ENCODE data around the gene PDZRN3. TPM values are rescaled to one million over a fixed set of nuclear protein-coding genes. Genes with fewer than 3 reads are reported as not detected.
A peak's percentile ranks its signal among the peaks of the same experiment; 100 is the strongest.

PDZRN3 gene
- total RNA-seq, 1 donor from 2014 or later: 45.7 TPM

DNA sequence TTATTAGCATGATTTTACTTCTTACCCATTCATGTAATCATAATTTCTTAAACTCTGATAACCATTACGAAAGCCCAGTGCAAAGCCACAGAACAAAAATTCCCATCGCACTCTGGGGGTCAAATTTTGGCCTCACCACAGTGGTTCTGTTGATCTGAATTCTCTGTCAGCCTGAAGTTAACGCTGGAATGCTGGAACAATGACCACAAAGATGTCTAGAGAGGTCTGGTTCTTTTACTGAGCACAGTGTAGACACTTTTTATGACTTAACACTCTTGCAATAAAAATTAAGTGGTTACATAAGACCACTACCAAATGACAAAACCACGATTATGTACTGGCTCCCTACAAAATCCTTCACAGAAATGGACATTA is 94.7 kb downstream of the PDZRN3 start:
- FAIRE-seq (no peak), DNase-seq (ENCODE audit: low spot score in 2 of 2) (no peak)

DNA sequence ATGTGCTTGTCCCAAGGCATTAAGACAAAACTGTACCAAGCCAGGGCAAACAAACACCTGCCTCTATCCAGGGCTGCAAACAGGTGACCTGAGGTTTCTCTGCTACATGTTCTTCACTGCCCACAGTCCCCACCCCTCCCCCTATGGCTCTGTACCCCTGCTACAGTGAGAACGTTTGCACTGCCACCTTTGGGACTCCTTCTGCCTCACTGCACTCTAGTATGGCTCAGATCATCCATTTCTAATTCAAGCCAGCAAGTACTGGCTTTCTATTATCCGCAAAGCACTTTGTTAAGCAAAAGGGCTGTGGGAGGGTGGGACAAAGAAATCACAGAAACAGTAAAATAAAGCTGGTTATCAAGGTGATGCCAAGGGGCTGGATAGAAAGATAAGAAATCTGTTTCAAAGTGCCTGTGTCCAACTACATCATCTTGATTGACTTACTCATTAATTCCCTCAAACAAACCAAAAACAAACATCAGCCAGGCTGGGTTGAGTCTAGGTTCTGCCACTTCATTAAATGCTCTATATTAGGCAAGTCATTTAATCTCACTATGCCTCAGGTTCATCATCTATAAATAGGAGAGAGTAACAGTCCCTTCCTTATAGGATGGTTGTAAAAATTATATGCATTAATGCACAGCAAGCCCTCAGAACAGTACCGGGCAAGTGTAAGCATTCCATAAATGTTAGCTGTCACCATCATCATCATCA is 95.3 kb downstream of the PDZRN3 start:
- DNase-seq (ENCODE audit: low spot score in 2 of 2) (no peak), FAIRE-seq (no peak)

DNA sequence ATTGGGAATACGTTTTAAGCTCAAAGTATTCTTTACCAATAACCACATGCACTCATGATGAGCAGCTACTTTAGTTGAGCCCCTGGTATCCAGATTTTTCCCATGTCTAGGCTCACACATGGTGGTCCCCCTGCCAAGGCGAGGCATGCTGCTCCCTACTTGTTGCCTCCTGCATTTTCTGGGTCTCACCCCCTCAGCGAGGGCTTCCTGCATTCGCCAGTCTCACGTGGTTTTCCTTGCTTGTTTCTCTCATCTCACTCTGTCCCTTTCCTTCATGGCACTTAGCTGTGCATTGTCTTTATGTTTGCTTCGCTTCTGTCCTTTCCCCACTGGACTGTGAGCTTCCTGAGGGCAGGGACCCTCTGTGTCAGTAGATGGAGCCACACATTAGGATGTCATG is 99.2 kb downstream of the PDZRN3 start:
- FAIRE-seq: no peak
- DNase-seq (ENCODE audit: low spot score in 2 of 2): no peak

DNA sequence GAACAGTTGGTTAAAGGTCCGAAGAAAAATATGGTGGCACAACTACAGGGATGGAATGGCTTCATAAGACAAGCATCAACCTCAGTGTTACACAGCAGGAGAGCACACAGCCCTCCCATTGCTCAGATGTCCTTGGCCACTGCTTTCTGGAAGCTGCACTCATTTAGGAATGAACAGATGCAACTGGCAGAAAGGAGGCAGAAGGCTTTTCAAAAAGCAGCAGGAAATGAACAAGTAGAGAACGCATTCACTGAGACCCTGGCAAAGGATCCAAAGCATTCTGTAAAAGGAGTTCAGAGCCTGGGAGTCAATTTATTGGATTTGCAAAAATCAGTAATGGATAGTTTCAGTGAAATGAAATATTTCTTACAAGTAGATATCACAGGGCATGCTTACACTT is 101.1 kb downstream of the PDZRN3 start:
- DNase-seq (ENCODE audit: low spot score in 2 of 2) (no peak), FAIRE-seq (no peak)

DNA sequence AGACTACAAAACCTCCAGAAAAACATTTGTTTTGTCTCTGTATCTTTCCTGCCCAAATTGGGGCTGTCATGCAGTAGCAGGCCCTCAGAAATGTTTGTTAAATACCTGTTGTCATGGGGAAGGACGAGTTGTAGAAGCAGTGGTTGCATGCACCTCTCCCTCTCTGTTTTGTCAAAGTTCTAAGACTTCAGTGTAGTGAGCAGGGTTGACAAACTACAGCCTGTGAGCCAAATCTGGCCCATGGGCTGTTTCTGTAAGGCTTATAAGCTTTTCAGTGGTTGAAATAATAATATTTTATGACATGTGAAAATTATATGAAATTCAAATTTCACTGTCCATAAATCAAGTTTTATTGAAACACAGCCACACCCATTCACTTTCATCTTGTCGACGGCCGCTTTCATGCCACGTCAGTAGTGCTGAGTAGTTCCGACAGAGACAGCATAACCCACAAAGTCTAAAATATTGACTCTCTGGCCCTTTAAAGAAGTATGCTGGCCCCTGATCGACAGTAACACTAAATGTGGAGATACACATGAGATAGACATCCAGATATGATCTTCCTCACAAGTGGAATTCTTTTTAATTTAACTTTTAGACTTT is 102.9 kb downstream of the PDZRN3 start:
- FAIRE-seq (no peak), DNase-seq (ENCODE audit: low spot score in 2 of 2) (no peak)

DNA sequence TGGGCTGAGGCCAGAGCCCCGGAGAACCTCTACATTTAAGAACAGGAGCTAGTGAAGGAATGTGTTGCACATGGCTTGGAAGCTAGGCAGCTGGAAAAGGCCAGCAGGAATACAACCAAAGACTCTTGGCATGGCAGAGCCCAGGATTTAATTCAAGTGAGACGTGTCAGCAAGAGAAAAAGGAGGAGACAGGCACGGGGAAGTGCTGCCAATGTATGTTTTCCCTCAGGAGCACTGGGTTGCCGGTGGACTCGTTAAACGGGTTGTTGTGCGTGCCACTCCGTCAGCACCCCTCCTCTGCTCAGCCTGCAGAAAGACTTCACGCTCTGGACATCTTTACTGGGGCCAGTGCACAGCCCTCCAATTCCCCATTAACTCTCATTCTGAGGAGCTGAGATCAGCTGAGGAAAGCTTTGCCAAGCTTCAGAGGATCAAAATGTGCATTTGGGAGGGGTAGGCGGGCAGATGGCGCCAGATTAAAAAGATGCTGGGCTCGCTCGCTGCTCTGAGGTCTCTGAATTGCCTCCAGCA is 103.7 kb downstream of the PDZRN3 start:
- DNase-seq (ENCODE audit: low spot score in 2 of 2): no peak
- FAIRE-seq: no peak

DNA sequence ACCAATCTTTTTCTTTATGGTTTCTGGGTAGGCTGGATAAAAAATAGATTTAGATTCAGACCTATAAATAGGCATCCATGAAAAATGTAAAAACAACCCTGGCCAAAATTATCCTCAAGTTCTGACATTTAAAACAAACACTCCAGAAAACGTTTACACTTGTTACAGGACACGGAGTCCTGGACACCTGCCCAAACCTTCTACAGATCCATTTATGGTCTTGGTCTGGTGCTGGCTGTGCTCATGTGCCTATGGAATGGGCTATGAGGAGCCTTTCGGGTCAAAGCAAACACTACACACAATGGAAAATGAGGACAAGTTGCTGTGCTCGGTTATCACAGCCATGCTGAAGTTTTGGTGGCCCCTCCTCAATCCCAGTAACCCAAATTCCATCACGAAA is 108.1 kb downstream of the PDZRN3 start:
- DNase-seq (ENCODE audit: low spot score in 2 of 2) (no peak), FAIRE-seq (no peak)

DNA sequence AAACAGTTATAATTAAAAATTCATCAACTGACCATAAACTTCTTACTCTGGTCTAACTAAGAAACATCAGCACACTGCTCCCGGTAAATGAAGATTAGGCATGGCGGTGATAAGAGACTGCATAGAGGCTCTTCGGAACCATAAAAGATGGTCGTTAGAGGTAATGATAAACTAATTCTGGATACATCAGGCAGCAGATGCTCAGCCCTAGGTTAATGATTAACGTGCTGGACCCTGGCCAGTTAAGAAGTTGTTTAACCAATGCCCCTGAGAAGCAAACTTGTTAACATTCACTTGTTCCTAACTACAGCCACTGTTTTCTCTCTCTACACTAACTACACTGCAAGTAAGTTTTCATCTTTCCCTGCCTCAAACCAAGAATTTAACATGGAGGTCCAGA is 111.5 kb downstream of the PDZRN3 start:
- no peak for FAIRE-seq
- DNase-seq (ENCODE audit: low spot score in 2 of 2): no peak

DNA sequence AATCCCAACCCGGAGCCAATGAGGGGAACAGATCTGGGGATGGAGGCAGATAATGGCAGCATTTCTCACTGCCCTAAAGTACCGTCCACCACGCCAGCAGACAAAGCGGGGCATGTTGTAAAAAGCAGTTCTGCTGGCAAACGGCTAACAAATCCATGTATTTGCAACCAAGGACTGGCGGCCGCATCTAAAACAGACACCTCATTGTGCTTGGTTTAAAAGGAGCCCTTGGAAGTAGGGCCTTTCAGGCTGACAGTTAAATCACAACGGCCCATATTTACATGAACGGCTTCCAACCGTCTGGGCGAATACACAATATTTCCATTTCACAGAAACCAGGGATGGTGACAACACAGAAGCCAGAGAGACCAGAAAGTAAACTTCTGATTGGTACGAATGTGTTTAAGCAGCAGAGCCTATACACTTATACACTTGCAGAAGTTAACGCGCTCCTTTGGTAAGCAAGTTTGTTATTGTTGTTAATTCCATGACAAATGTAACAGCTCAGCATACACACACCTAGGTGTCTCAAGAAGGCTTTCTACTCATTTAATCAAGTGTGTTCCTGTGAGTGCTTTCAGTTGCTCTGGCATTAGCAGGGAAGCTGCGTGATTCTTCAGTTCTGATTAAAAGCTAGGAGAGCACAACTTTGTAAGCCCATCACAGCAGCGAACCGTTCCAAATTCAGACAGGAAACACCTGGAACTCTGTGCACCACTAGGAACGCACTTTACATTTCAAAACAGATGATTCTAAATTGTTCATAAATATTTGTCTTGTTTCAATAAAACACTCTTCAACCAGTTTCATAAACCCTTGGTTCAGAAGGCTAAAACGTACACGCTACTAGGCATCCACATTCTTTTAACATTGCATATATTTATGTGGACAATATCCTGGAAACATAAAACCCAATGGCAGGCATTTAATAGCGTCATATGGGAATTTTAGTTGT is 112.9 kb downstream of the PDZRN3 start:
- no peak for DNase-seq (ENCODE audit: low spot score in 2 of 2)
- FAIRE-seq: no peak

DNA sequence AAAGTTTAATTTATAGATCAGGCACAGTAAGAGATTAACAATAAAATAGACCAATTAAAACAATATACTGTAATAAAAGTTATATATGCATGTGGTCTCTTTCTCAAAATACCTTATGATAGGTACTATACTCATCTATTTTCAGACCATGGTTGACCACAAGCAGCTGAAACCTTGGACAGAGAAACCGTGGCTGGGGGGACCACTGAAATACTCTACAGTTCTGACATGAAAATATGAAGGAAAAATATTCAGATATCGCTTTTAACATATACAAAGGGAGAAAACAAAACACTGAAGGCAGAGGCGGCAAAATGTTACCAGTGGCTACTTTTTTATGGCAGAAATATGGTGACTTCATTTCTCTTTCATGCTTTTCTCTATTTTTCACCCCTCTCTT is 114.0 kb downstream of the PDZRN3 start:
- DNase-seq (ENCODE audit: low spot score in 2 of 2) (no peak), FAIRE-seq (no peak)

DNA sequence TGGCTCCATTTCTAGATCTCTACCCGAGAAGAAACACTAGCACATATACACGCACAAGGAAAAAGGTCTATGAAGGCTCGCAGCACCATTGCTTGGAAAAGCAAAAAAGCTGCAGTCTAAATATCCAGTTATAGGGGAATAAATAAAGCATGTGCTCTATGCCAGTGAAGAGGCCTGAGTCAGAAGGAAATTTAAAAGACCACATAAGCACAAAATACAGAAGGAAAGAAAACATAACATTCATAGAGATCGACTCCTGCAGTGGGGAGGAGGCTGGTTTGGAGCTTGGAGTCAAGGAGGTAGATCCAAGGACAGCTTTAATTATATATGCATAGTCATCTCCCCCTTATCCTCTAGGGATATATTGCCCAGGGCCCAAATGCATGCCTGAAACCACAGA is 114.4 kb downstream of the PDZRN3 start:
- FAIRE-seq (no peak), DNase-seq (ENCODE audit: low spot score in 2 of 2) (no peak)

DNA sequence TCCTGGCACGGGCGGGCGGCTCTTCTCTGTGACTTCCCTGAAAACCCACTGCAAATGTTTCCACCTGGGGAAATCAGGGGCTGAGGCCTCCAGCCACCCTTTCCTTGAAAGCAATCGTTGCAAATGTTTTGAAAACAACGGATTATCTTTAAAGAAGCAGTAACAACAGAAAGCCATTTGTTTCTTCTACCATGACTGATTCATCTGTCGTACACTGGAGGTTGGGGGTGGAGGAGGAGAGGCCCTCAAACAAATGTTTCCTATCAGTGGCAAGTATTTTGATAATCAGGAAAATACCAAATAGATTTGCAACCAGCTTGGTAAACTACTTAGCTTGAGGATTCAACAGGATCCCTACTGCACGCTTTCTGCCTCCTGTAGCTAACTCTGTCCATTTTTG is 114.9 kb downstream of the PDZRN3 start:
- DNase-seq (ENCODE audit: low spot score in 2 of 2): no peak
- no peak for FAIRE-seq

DNA sequence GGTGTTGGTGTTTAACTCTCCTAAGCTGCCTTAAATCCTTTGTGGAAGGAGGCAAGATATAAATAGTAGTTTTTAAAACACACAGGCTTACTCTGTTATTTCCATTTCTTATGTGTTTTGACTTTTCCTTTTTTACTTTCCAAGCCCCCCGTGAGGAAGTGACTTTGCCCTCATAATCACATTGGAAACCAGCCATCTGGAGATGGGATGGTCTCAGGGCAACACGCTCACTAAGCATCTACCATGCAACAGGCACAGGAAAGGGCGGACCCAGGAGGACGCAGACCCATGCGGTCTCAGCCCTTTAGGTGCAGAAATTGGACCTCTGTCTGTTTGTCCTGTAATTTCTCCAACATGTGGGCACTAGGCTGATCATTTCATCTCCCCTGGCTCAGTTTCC is 115.7 kb downstream of the PDZRN3 start:
- DNase-seq (ENCODE audit: low spot score in 2 of 2): no peak
- no peak for FAIRE-seq

DNA sequence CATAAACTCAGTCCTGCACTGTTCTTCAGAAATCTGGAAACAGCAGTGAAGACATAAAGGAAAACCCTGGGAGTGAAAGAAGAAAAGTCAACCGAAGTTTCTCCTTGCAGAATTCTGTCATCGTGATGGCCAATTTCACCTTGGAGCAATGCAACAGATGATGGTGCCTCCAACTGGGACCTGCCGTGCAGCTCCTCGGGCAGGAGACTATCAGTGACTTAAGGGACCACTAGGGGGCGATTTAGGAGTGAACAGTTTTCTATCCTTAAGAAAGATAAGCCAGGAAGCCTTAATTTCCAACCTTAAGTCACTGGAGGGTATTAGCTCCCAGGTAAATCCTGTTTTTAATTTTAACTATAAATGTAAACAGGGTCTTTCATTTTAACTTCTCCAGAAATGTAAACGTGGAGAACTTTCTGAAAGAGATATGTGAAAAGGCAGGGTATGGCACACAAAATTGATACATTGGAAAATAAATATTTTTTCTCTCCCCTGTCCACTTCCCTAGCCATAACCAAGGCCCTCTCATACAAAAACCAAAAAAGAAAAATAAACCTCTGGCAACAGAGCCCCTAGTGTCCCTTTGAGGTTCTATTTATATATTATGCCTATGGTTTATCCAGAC is 116.3 kb downstream of the PDZRN3 start:
- no peak for FAIRE-seq
- peak in 1 of 2 donors; percentile 42 for DNase-seq (ENCODE audit: low spot score in 2 of 2)

DNA sequence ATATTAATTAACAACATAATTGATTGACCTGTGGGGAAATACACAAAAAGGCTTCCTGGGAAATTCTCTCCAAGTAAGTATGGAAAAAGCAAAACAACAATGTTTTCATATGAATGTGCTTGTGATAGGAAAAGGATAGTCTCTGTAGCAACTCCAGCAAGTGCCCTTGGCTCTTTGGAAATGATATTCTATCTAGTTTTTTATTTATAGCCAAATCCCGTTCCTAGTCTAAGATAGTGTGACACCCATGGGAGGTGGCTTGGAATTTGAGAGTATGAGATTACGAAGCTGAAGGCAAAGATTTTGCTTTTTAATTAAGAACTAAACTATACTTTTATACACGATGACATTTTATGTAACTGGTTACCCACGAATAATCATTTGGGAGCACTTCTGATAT is 119.9 kb downstream of the PDZRN3 start:
- DNase-seq (ENCODE audit: low spot score in 2 of 2) (no peak), FAIRE-seq (no peak)

DNA sequence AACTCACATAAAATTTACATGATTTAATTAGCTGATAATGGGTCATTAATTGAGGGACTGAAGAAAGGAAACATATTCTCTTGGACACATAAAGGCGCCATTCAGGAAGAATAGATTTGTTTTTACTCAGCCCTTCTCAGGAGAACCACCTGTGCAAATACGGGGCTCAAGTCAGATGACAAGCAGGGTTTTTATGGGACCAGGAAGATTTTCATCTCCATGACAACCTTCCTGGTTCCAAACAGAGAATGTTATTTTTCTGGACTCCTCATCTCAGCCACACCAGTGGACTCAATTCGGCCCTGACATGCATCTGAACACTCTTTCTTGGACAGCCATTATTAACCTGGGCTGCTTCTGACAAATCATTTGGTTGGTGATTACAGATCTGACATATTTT is 120.5 kb downstream of the PDZRN3 start:
- FAIRE-seq: no peak
- no peak for DNase-seq (ENCODE audit: low spot score in 2 of 2)

DNA sequence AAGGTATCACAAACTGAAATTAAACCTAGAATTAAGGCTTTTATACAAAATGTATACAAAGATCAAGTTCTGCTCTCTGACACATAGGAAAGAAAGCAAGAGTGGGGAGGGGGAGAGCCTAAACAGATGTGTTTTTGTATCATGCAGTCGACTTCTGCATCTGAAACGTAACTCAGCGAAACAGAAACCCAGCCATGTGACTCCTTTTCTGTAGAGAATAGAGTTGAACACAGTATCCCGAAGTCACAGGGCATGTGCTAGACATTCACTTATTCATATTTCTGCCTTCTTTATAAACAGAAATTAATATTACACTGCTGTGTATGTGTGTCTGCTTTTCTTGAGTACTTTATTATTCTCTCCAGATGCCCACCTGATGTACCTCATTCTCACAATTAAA is 121.0 kb downstream of the PDZRN3 start:
- no peak for FAIRE-seq

DNA sequence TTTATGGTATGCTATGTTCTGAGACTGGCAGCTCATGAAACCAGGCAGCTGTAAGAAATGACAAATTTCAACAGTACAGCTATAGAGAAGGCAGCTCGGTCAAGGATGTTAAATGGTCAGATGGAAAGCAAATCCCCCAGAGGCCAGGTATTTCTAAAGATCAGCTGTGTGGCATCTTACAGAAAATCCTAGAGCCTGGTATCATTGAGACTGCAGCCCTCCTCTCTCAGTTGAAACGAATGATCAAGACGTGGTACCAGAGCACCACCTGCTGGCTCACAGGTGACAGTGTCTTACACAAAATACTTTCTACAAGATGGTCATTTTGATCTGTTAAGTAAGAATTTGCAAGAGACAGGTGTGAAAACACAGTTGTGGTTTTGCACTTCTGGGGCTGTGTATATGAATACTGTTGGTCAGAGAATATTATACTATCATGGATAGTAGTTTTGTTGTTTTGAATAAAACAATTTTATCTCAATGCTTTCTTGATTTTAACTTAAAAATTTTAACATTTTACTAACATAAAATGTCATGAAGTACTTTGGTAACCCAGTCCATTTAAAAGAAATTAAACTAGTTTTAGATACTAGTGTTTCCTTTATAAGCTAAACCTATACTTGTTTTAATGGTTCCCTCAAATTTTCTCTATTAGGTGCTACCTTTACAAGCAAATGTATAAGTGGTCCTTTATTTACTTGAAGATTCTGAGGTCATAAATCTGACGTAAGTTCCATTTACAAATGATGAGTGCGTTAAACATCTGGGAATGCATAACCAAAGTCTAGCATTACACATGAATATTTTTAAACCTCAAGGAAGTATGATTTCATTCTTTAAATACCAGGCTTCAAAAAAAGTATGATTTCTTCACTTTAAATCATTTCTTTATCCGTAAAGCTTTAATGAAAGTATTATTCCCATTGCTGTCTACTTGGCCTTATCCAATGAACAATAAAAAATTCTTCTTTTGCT is 121.8 kb downstream of the PDZRN3 start:
- DNase-seq (ENCODE audit: low spot score in 2 of 2) (peak; percentile 41 to 62), FAIRE-seq (peak; percentile 56)

More for the DNA sequence above, 121.0 kb downstream of the PDZRN3 start:
- no peak for DNase-seq (ENCODE audit: low spot score in 2 of 2)

DNA sequence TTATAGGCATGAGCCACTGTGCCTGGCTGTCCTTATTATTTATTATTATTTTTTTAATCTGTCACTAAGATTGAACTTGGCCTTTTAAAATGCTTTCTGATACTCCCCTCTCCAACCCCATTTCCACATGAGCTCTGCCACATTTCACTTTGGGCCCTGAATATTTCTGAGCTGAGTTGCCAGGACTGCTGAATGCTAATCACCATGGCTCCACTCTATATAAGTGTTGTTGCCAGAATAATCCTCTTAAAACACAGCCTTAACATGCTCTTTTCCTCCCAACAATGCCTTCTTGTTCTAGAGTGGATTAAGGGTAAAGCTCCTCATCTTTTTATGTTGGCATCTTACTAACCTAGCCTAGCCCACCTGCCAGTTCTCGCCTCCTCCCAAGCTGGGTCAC is 124.4 kb downstream of the PDZRN3 start:
- DNase-seq (ENCODE audit: low spot score in 2 of 2) (no peak), FAIRE-seq (no peak)

DNA sequence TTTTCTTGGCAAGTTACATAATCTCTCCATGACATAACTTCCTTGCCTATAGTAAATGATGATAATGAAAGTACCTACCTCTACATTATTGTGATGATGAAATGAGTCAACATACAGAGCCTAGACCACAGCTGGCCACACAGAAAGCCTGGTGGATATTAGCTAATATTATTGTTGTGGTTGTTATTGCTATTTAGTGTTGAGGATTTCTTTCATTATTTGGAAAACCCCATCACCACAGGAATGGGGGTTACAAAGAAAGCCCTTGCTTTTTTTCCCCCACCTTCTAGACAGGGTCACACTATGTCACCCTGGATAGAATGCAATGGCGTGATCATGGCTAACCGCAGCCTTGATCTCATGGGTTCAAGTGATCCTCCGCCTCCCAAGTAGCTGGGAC is 125.0 kb downstream of the PDZRN3 start:
- DNase-seq (ENCODE audit: low spot score in 2 of 2) (no peak), FAIRE-seq (no peak)
